Measurements from ENCODE around the gene UBA7.
"Not testable (repeated sequence)": the region's sequence is repeated elsewhere in the genome, so short reads cannot be mapped to it uniquely, and the experiment has no call there.

The UBA7 gene

DNA sequence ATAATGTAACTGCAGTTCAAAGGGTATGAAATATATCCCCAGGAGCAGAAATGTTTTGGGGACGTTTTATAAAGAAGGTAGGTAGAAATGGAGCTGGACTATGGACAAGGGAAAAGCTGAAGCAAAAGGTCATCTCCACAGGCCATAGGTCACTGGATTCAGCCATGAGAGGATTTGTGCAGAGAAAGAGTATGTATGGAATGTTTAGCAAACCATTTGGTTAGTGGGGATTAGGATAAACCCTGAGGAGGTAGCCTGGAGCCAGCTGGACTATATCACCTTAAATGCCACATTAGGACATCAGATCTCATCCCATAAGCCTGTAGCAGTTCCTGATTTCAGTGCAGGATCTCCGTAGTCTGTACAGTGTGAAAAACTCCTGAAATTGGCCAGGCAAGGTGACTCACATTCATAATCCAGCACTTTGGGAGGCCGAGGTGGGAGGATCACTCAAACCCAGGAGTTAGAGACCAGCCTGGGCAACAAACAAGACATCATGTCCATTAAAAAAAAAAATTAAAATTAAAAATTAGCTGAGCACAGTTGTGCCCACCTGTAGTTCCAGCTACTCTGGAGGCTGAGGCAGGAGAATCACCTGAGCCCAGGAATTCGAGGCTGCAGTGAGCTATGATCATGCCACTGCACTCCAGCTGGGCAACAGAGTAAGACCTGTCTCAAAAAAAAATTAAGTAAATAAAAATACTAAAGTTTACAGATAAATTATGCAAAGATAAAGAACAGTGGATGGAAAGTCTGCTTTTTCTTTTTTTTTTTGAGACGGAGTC lies 32.1 kb downstream of the UBA7 start:
- DNase-seq = no peak

DNA sequence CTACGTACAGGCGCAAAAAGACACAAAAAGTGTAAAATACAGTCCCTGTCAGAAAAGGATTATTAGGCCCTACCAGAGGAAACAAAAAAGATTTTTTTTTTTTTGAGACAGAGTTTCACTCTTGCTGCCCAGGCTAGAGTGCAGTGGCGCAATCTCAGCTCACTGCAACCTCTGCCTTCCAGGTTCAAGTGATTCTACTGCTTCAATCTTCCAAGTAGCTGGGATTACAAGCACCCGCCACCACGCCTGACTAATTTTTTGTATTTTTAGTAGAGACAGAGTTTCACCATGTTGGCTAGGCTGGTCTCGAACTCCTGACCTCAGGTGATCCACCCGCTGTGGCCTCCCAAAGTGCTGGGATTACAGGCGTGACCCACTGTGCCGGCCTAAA lies 32.8 kb downstream of the UBA7 start:
- DNase-seq = not testable (repeated sequence)

DNA sequence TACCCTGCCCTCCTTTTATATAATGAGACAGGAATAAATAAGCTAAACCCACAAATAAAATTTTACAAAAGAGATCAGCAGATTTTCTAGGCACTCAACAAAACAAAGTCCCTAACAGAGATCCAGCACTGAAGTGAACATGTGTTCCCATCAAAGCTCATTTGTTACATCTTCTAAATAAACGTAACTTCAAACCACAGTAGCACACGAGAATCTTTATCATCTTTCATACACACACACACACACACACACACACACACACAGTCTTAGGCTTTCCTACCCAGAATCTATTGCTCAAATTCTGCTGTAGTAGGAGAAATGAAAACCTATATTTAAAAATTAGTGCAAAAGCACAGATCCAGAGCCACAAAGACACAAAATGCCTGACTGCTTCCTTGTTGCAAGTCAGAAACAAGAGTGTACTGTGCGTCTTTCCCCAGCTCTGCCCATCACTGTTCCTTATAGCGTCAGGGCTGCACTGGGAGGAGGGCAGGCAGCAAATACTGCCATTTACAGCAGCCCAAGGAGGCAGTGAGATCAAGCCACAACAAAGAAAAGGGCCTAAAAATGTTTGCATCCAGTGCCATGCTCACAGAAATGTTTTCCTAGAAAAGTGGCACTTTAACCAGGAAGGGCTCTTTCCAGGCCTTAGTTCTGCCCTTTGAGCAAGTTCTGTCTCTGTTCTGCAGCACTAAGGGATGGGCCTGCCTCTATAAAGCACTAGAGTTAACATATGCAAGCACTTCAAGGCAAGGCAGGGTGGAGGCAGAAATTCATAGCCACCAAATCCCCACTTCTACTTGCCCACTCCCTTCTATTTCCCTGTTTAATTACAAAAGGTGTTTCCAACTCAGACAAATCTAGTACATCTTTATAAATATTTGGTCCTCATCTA lies 33.4 kb downstream of the UBA7 start:
- no peak for DNase-seq

DNA sequence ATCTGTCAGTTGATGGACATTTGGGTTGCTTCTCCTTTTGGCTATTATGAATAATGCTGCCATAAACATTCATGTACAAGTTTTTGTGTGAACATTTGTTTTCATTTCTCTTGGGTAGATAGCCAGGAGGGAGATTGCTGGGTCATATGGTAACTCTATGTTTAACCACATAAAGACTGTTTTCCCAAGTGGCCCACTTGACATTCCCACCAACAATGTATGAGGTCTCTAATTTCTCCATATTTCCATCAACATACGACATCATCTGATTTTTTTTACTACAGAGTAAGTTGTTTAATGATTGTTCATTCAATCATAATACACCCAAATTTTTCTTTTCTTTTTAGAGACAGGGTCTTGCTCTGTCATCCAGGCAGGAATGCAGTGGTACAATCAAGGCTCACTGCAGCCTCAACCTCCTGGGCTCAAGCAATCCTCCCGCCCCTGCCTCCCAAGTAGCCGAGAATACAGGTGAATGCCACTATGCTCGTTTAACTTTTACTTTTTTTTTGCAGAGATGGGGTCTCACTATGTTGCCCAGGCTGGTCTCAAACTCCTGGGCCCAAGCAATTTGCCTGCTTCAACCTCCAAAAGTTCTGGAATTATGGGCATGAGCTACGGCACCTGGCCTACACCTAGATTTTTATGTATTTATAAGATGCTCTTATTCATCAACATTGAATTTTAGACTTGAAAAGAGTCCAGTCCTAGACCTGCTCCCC lies 34.2 kb downstream of the UBA7 start:
- DNase-seq = no peak

DNA sequence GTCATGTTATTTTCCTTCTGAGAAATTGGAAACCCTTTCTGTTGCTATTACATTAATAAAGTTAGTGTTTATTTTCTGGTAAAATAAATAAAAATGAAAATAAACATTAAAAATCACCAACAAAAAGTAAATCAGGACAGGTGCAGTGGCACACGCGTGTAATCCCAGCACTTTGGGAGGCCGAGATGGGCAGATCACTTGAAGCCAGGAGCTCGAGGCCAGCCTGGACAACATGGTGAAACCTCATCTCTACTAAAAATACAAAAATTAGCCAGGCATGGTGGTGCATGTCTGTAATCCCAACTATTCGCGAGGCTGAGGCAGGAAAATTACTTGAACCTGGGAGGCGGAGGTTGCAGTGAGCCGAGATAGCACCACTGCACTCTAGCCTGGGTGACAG lies 37.7 kb downstream of the UBA7 start:
- DNase-seq = not testable (repeated sequence)

DNA sequence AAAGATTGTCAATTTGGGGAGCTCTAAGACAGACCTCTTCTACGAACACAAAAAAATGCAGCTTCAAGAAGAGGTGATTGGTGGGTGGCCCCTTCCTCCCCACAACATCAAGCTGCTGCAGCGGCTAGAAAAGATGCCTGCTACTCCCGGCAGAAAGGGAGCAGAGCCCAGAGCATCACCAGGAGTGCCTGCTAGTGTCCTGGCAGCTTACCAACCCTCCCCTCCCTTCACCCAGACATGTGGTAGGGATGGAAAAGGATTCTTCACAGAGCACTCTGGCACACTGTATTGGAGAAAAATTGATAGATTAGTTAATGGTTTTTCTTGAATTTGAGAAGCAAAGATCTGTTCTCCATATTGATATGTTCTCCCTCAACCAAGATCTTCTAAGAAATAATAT lies 38.2 kb downstream of the UBA7 start:
- DNase-seq = no peak

DNA sequence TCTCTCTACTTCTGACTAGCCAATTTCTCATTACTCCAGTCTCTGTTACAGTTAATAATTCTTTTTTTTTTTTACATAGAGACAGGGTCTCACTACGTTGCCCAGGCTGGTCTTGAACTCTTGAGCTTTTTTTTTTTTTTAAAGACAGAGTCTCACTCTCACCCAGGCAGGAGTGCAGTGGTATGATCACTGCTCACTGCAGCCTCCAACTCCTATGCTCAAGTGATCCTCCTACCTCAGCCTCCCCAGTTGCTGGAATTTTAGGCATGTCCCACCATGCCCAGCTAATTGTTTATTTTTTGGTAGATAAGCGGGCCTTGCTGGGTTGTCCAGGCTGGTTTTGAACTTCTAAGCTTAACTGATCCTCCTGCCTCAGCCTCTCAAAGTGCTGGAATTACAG lies 41.0 kb downstream of the UBA7 start:
- no peak for DNase-seq

DNA sequence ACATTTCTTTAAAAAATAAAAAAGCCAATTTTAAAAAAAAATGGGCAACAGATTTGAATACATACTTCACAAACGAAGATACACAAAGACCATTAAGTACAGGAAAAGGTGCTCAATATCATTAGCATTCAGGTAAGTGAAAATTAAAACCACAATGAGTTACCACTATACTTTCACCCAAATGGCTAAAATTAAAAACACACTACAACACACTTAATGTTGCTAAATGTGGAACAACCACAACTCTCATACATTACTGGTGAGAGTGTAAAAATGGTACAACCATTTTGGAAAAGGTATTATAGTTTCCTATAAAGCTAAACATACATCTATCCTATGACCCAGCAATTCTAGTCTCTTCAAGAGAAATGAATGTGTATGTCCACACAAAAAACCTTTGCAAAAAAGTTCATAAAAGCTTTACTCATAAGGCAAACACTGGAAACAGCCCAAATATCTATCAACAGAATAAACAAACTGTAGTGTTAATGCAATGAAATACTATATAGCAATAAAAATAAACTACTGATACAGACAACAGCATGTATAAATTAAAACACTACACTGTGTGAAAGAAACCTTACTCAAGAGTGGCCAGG lies 42.3 kb downstream of the UBA7 start:
- DNase-seq = no peak

DNA sequence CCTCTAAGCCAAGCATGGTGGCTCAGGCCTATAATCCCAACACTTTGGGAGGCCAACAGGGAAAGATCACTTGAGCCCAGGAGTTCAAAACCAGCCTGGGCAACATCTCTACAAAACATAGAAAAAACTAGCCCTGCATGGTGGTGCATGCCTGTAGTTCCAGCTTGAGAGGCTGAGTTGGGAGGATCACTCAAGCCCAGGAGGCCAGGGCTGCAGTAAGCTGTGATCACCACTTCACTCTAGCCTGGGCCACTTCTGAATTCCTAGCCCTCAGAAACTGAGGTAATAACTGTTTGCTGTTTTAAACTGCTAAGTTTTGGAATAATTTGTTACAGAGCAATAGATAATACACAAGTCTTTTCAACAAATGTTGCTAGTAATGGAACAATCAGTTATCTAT lies 43.8 kb downstream of the UBA7 start:
- DNase-seq = no peak

DNA sequence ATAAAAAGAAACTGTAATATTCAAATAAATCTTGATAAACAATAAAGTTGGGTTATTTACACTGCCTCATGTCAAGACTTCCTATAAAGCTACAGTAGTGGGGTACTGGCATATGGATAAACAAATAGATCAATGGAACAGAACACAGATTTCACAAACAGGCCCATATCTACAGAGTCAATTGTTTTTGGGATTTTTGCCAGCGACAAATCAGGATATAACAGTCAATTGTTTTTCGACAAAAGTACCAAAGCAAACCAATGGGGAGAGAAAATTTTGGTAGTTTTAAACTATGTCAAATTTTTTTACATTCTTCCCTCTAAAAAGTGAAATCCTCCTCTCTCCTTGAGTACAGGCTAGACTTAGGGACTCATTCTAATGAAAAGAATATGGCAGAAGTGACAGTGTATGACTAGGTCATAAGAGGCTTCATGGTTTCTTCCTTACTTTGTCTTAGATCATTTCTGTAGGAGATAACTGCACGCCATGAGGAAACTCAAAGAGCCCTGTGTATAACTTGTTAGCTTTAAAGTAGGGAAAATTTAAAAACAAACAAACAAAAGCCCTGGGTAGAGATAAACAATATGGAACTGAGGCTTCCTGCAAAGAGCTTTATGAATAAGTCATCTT lies 44.4 kb downstream of the UBA7 start:
- no peak for DNase-seq

DNA sequence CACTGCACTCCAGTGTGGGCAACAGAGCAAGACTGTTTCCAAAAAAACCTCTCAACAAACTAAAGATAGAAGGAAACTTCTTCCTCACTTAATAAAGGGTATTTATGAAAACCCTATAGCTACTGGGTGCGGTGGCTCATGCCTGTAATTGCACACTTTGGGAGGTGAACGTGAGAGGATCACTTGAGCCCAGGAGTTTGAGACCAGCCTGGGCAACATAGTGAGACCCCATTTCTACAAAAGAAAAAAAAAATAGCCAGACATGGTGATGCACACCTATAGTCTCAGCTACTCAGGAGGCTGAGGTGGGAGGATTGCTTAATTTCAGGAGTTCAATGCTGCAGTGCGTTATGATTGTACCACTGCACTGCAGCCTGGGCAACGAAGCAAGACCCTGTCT lies 49.8 kb downstream of the UBA7 start:
- DNase-seq = no peak

DNA sequence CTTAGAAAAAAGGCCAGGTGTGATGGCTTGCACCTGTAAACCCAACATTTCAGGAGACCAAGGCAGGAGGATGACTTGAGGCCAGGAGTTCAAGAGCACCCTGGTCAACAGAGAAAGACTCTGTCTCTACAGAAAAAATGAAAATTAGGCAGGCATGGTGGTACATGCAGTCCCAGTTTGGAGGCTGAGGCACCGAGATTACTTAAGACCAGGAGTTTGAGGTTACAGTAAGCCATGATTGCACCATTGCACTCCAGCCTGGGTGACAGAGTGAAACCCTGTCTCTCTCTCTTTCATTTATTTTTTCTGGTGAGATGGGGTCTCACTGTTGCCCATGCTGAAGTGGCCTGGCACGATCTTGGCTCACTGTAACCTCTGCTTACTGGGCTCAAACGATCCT lies 52.1 kb downstream of the UBA7 start:
- DNase-seq = no peak

DNA sequence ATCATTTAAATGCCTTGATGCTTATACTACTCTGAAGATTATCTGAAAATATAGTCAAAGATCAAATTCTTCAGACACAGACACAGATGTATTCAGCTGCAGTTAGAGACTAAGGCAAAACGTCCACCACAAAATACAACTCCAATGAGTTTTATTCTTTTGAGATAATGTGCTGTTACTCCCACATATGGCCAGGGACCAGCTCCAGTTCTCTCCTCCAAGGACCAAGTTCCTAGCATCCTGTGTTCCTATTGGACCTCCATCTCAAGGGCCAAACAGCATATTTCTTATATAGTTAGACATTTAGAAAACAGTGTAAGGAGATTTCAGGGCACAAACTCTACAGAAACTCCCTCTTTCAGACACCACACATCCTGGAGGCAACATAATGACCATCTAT lies 54.5 kb downstream of the UBA7 start:
- DNase-seq = no peak

DNA sequence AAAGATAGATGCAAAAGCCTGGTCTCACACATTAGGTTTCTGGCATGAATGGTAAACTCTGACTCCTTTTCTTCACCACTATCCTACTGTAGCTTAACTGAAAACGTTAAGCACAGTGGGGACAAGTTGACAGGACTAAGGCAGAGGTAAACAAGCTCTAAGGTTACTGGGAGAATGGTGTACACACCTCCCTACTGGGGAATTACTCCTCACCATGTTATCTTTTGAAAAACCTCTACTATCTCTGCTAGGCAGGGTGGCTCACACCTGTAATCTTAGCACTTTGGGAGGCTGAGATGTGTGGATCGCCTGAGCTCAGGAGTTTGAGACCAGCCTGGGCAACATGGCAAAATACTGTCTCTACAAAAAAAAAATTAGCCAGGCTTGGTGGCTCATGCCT lies 56.6 kb downstream of the UBA7 start:
- DNase-seq = no peak

DNA sequence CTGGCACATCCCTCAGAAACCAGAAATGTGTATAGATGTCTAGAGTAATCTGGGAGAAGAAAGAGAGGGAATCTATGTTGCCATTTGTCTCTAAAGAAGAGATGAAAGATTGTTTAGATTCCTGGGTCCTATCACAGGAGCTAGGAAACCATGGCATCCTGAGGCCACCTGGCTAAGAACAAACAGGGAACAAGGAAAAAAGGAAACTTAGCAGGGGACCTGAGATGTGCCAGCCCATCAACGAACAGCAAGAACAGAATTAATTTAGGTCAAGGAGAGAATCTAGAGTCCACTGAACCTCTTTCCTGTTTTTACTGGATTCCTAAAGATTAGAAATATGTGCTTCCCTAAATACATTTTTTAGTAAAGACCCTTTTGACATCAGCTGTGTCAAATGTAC lies 57.7 kb downstream of the UBA7 start:
- no peak for DNase-seq

Measured in SW 1271 (cell line).